ENCODE results near the gene ANKRD45. TPM values are rescaled to one million over a fixed set of nuclear protein-coding genes. Genes with fewer than 3 reads are reported as not detected.

The ANKRD45 gene
- total RNA-seq, 1 experiment from 2014 or later, result not detected

GRCh38 chr1:173661271-173661670 lies 8.4 kb downstream of the ANKRD45 start:
- intact Hi-C loops (cut with micrococcal nuclease; ENCODE audit: unreplicated experiment), result no loop called here
- no peaks in the 10 kb centered on the region for H3K27me3 ChIP-seq (ENCODE audit: control insufficient read depth, insufficient read depth, low read length)
- no peaks in the 10 kb centered on the region; the same call in 1 of the 2 replicates for H3K36me3 ChIP-seq (ENCODE audit: control insufficient read depth, insufficient read depth, low read length)
- no TSS peak for BruUV-seq (replicated peaks)
- ATAC-seq (no peak), DNase-seq (ENCODE audit: low read depth, low spot score) (no peak)
- TF ChIP-seq TCF7L2 (IDR thresholded peaks at IDR 0.05; ENCODE audit: low read depth, low read length) (no peak), REST (IDR thresholded peaks at IDR 0.05; ENCODE audit: insufficient read depth in 1 of 2, low read depth in 2 of 2, low read length in 1 of 2) (no peak), POLR2AphosphoS5 (IDR thresholded peaks at IDR 0.05; ENCODE audit: low read depth, low read length) (no peak)
- H3K4me3 ChIP-seq (ENCODE audit: low read depth in 2 of 2, low read length in 2 of 2), result no peak overlapping the region
- ChIA-PET POLR2A (no interaction called here), CTCF (no interaction called here)
- H3K9me3 ChIP-seq (ENCODE audit: control insufficient read depth, insufficient read depth, low read depth, low read length), result no peaks in the 10 kb centered on the region
- H3K27ac ChIP-seq (ENCODE audit: low read length), result no peak overlapping the region
- H3K4me1 ChIP-seq (ENCODE audit: control insufficient read depth, insufficient read depth, low read length), result no peaks in the 10 kb centered on the region
- in situ Hi-C loops (cut with HindIII; ENCODE audit: low pct_unique_long_range_greater_than_20kb, low sequenced_read_pairs), result no loop called here

DNA sequence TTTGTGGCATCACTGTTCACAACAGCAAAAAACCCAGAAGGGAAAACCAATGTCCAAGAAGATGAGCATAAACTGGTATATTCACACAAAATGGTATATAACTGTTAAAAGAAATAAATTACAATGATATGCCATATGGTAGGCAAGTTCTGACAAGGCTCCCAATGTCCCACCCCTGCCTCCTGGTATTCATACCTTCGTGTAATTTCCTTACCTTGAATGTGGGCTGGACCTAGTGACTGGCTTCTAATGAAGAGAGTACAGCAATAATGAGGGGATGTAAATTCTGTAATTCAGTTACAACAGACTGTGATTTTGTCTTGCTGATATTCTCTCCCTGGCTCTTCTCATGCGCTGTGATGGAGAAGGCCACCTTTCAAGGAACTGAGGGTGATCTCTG lies 9.3 kb downstream of the ANKRD45 start:
- in situ Hi-C loops (cut with HindIII; ENCODE audit: low pct_unique_long_range_greater_than_20kb, low sequenced_read_pairs) (no loop called here), intact Hi-C loops (cut with micrococcal nuclease; ENCODE audit: unreplicated experiment) (no loop called here)
- no peaks in the 10 kb centered on the region for H3K27me3 ChIP-seq (ENCODE audit: control insufficient read depth, insufficient read depth, low read length)
- H3K36me3 ChIP-seq (ENCODE audit: control insufficient read depth, insufficient read depth, low read length), result no peaks in the 10 kb centered on the region; the same call in 1 of the 2 replicates
- TF ChIP-seq REST (IDR thresholded peaks at IDR 0.05; ENCODE audit: insufficient read depth in 1 of 2, low read depth in 2 of 2, low read length in 1 of 2), result no peak
- TF ChIP-seq, protein P1, sequence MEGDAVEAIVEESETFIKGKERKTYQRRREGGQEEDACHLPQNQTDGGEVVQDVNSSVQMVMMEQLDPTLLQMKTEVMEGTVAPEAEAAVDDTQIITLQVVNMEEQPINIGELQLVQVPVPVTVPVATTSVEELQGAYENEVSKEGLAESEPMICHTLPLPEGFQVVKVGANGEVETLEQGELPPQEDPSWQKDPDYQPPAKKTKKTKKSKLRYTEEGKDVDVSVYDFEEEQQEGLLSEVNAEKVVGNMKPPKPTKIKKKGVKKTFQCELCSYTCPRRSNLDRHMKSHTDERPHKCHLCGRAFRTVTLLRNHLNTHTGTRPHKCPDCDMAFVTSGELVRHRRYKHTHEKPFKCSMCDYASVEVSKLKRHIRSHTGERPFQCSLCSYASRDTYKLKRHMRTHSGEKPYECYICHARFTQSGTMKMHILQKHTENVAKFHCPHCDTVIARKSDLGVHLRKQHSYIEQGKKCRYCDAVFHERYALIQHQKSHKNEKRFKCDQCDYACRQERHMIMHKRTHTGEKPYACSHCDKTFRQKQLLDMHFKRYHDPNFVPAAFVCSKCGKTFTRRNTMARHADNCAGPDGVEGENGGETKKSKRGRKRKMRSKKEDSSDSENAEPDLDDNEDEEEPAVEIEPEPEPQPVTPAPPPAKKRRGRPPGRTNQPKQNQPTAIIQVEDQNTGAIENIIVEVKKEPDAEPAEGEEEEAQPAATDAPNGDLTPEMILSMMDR (IDR thresholded peaks at IDR 0.05), result no peak
- TF ChIP-seq POLR2AphosphoS5 (IDR thresholded peaks at IDR 0.05; ENCODE audit: low read depth, low read length), result no peak
- TF ChIP-seq SIN3A (IDR thresholded peaks at IDR 0.05; ENCODE audit: borderline replicate concordance, insufficient read depth, low read depth, low read length), result no peak
- no peak for TF ChIP-seq TCF7L2 (IDR thresholded peaks at IDR 0.05; ENCODE audit: low read depth, low read length)
- ChIA-PET CTCF (no interaction called here), POLR2A (no interaction called here)
- ATAC-seq (no peak), DNase-seq (ENCODE audit: low read depth, low spot score) (no peak)
- H3K9me3 ChIP-seq (ENCODE audit: control insufficient read depth, insufficient read depth, low read depth, low read length), result no peaks in the 10 kb centered on the region
- no TSS peak for BruUV-seq (replicated peaks)
- no peaks in the 10 kb centered on the region for H3K4me1 ChIP-seq (ENCODE audit: control insufficient read depth, insufficient read depth, low read length)
- no peak overlapping the region for H3K27ac ChIP-seq (ENCODE audit: low read length)
- no peak overlapping the region for H3K4me3 ChIP-seq (ENCODE audit: low read depth in 2 of 2, low read length in 2 of 2)
